ENCODE results near the gene DCTN3.
"Not testable (repeated sequence)": the region's sequence is repeated elsewhere in the genome, so short reads cannot be mapped to it uniquely, and the experiment has no call there.

The DCTN3 gene

DNA sequence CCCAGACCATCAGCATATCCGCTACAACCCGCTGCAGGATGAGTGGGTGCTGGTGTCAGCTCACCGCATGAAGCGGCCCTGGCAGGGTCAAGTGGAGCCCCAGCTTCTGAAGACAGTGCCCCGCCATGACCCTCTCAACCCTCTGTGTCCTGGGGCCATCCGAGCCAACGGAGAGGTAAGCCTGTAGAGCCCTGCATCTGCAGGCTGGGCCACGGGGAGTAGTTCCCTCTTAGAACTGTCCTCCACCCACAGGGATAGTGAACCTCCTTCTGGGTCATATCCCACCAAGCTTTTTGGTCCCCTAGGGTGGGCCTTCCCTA, 26.7 kb upstream of the DCTN3 start:
- DNase-seq (ENCODE audit: low read depth) = no peak

DNA sequence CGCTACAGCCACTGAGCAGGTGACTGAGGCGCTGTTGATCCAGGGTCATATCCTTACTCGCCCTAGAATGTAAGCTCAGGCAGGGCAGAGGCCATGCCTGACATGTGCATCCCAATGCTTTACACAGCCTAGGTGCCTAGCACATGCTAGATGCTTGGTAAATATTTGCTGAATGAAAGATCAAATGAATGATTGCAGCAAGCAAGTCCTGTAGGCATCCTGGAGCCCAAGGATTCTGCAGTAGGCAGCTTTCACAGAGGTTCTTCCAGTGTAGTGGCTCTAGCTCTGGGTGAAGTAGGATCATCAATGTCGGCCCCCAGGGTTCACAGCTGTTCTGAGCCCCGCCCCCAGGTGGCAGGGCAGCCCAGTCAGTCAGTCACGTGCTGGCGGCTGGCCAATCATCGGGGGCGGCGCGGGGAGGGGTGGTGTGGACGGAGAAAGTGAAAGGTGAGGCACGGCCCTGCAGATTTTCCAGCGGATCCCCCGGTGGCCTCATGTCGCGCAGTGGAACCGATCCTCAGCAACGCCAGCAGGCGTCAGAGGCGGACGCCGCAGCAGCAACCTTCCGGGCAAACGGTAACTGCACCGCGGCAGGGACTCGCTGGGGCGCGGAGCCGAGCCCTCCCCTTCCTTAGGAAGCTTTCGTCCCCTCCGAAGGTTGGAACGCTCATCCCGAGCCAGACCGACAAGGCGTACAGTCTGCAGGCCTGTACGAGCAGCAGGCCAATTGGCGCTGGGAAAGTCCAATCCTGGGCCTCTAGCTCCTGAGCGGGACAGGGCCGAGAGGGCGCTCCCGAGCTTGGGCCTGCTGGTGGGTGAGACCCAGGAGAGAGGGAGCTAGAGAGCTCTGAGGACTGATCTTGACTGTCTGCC, 26.2 kb upstream of the DCTN3 start, which contains the start of gene GALT:
Gene GALT, plus strand, starts transcription at position 465 of the 873 bp plus-strand sequence. Its CDS starts 30 bp downstream, at position 495.
- no peak for DNase-seq (ENCODE audit: low read depth)

DNA sequence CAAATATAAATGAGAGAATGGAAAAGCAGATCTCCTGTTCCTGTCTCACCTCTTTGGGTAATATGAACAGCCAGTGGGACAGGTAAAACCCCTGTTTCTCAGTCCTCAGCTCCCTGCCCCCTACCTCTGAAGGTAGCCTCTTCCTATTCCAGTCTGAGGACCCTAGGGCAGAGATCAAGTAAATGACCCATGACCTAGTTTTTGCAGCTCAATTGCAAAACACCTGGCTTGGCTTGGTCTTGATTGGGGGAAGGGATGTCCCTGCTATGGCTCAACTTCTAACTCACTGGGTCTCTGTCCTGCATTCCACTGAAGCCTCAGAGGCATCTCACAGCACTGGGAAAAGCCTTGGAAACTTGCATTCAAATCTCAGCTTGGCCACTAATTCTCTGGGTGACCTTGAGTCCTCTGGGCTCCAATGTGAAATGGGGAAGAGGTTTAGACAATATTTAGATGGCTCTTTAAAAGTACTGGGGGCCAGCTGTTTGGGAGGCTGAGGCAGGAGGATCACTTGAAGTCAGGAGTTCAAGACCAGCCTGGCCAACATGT, 24.5 kb upstream of the DCTN3 start:
- DNase-seq (ENCODE audit: low read depth) = no peak

DNA sequence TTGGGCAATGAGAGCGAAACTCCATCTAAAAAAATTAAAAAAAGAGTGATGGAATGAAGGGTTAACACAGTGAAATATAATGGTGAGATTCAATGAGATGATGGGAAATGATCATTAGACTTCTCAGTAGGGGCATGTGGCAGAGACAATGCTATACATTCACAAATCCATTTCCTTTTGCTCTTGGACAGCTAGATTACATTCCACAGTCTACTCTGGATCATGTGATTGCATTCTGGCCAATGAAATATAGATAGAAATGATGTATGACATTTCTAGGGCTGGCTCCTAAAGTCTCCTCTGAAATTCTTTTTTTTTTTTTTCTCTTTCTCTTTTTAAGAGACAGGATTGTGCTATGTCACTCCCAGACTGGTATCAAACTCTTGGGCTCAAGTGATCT, 22.4 kb upstream of the DCTN3 start:
- no peak for DNase-seq (ENCODE audit: low read depth)

DNA sequence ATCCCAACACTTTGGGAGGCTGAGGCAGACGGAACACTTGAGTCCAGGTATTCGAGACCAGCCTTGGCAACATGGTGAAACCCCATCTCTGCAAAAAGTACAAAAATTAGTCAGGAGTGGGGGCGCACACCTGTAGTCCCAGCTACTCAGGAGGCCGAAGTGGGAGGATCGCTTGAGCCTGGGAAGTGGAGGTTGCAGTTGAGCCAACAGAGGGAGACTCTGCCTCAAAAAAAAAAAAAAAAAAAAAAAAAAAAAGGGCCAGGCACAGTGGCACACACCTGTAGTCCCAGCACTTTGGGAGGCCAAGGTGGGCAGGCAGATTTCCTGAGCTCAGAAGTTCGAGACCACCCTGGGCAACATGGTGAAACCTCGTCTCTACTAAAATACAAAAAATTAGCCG, 19.0 kb upstream of the DCTN3 start:
- DNase-seq (ENCODE audit: low read depth) = not testable (repeated sequence)

DNA sequence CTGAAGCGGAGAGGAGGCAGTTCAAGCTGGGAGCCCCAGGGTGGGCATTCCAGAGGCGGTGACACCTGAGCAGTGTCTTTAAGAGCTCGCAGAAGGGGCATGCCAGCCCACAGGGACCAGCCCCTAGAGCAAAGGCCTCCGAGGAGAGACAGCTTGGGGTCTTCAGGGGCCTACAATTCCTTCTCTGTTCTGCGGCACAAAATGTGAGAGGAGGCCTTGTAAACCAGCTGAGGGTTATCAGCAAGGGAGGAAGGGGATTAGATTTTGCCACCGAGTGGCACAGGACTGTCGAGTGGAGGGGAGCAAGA, 17.8 kb upstream of the DCTN3 start:
- DNase-seq (ENCODE audit: low read depth) = no peak

DNA sequence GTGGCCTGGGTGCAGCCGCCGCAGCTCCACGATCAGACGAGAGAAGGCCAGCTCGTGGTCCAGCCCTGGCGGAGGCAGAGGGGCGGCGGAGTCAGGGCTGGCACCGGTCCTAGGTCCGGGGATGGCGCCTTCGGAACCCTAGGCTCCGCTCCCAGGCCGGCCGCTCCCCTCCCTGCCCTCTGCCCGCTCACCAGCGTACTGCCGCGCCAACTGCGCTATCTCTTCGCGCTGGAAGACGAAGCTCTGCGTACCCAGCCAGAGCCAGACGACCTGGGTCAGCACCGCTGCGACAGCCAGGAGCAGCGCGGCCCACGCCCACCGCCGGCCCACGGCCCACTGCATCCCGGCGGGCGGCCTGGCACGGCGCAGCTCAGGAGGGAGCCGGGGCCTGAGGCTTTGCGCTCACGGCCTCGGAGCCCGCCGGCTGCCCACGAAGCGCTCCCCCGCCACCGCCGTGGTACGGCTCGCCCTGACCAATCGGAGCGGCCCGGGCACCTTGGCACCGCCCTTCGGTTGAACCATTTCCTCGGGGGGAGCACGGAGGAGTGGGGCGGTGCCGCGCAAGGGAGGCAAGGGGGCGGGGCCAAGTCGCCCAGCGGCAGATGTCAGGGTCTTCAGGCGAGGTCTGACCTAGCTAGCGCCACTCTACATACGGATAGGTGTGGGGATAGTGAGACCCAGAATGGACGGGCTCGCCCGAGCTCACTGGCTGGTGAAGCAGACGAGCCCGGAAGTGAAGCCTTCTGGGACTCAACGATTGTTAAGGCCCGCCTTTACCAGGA, 17.3 kb upstream of the DCTN3 start, which contains the start of gene SIGMAR1:
Gene SIGMAR1, minus strand, starts transcription at position 432 of the 782 bp plus-strand sequence. Its CDS starts 90 bp downstream, at position 342.
- peak; percentile 86 for DNase-seq (ENCODE audit: low read depth)

DNA sequence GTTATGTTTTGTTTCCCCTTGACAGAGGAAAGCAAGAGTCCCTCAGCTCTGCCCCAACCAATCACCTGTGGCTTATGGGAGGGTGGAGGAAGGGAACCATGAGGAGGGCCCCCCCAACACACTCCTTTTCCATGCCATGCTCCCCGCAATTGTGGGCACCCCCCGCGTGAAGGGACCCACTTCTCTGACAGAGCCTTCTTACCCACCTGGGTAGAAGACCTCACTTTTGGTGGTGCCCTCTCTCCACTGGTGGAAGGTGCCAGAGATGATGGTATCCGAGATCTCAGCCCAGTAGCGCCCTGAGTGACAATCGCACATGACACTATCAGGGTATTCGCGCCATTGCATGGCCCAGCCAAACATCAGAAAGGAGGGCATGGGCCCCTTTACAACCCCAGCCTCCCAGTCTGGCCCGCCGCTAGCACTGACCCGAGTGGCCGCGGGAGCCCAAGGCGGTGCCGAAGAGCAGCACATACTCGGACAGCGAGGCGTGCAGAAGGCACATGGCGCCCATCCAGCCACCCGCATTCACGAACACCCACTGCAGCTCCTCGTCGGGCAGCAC, 16.6 kb upstream of the DCTN3 start:
- no peak for DNase-seq (ENCODE audit: low read depth)

DNA sequence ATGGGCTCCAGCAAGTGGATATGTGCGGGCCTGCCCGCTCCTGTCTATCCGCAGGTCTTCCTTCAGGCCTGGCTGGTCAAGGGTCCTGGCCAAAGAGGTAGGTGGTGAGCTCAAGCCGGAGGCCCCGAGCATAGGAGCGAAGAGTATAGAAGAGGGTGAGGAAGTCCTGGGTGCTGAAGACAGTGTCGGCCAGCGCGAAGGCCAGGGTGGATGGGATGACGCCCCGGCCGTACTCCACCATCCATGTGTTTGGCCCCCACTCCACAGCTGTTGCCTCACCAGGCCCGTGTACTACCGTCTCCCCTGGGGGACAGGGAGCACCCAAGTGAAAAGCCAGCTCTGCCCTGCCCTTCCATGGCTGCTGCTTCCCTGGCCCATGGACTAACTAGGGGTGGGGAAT, 15.3 kb upstream of the DCTN3 start:
- no peak for DNase-seq (ENCODE audit: low read depth)

DNA sequence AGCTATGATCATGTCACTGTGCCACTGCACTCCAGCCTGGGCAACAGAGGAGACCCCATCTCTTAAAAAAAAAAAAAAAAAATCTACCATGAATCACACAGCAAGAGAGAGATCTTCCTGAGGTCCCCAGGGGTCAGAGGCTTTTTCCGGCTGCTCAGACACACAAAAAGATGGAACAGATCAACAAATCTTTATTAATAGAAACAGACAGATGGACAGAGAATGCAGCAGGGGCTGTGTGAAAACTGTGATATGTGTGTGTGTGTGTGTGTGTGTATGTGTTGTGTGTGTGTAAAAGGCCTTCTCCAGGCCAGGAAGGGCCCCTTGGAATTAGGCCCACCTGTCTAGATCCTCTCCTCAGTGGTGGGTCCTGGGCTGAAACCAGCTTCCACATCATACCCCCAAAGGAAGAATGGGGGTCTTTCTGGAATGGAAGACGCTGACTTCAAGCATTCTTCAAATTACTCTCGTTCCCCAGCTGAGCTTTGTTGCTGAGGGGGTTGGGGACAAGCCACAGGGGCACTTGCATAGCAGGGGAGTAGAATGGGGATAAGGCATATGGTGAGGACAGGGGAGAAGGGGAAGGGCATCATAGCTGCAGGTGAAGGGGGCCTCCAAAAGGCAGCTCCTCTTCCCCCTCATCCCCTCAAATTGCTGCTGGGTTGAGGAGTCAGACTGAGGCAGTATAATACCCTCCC, 14.4 kb upstream of the DCTN3 start:
- DNase-seq (ENCODE audit: low read depth) = no peak

DNA sequence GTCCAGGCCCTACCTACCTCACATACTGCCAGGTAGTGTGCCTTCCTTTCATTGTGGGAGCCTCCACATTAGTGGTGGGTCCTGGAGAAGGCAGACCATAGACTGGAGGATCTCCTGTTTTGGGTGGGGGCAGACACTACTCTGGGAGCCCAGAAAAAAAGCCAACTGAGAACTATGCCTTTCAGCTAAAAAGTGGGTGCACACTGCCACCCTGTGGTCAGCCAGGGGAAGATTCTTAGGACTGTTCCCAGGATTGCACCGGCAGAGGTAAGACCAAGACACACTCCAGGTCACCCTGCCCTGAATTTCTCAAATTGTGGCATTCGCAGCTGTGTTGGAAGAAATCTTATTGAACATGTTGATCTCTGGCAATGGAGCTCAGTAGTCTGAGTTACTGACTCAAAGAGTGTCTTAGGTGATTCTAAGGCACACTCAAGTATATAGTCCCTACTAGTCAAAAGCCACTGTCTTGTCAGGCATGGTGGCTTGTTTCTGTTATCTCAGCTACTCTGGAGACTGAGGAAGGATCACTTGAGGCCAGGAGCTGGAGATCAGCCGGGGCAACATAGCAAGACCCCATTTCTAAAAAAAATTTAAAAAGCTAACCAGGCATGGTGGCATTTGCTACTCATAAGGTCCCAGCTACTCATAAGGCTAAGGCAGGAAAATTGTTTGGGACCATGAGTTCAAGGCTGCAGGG, 13.7 kb upstream of the DCTN3 start:
- DNase-seq (ENCODE audit: low read depth) = no peak

DNA sequence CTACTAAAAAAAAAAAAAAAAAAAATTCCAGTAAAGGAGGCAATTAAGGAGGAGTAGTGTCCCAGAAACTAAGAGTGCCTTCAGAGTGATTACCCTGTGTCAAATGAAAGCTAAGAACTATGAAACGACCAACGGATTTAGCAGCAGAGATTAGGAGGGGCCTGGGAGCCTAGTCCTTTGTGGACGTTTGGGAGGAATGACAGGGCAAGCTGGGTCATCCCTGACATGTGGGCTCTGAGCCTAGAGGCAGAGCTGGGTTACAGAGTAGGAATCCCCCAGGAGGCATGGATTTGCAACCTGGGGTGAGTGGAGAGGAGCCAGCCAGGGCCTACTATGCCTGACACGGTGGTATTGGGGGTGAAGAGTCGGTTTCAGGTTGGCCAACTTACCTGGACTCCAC, 12.9 kb upstream of the DCTN3 start:
- DNase-seq (ENCODE audit: low read depth) = no peak

DNA sequence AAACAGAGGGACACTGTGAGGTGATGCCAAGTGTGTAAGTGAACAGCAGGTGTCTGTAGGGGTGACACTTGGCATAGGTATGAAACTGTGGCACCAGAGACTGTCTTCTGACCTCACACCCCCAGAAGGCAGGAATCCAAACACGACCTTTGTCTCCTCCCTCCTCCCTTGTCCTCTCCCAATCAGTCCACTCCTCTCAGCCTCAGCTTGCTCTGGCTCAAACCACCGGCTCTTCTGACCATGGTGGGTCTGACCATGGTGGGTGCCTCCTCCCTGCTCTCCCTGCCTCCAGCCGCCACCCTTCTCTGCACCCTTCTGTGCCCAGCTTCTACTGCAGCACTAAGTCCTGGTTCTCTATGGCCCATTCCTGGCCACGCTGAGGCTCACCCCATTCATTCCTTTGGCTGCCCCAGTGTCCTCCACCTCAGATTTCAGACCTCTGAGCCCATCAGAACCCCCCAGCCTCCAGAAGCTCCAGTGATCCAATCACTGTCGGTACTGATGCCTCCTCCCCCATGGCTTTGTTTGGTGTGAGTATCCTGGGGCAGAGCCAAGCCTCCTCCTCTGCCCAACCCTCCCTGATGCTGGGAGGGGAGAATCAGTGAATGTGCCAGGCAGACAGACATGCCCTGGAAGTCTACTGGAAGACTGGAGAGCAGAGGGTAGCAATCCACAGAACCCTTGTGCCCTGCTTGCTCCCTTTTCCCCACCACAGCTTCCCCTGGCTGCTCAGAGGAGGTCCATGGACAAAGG, 10.3 kb upstream of the DCTN3 start:
- no peak for DNase-seq (ENCODE audit: low read depth)

DNA sequence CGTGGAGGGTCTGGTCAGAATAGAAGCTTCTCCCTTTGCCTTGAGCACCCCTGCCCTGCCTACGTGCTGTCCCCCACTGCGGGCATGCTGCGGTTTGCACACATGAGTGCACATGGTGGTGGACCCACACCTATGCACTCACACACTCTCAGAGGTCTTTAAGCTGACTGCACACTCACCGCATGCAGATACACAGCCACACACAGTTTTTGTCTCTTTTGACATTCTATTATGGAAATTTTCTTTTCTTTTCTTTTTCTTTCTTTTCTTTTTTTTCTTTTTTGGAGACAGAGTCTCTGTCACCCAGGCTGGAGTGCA, 9.2 kb upstream of the DCTN3 start:
- no peak for DNase-seq (ENCODE audit: low read depth)

DNA sequence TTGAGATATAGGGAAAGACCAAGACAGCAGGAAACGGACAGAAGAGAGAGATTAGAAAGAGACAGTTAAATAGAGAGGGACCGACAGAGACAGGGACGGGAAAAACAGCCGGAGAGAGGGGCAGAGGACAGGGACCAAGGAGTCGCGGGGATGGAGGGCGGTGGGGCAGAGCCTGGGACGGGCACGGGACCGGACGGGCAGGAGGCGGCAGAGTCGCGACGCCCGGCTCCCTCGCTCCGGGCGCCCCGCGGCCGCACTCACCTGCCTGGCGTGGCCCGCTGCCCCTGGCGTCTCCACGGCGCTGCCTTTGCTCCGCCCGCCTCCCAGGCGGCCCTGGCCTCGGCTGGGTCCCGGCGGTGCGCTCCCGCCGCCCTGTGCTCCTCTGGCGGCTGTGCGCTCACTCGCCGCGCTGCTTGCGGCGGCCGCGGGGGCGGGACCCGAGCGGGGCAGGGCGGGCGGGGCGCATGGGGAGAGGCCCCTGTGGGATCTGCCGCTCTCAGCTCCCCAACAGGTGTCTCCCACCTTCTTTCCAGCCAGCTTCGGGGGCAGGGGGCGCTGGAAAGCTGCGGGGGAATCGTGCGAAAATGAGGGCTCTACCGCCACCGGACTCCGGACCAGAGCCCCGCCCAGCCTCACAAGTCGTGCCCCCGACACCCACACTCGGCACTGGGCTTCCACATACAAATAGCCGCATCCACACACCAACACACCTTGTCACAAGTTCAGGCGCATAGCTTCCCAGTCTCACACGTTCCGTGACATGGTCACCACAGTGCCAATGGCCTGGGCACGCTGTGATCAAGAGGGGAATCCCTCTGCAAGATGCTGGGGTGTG, 8.6 kb upstream of the DCTN3 start, which contains the start of gene ARID3C:
Gene ARID3C, minus strand, starts transcription at position 411 of the 835 bp plus-strand sequence. CDS start 1,052 bp downstream, outside the sequence.
- DNase-seq (ENCODE audit: low read depth) = no peak

DNA sequence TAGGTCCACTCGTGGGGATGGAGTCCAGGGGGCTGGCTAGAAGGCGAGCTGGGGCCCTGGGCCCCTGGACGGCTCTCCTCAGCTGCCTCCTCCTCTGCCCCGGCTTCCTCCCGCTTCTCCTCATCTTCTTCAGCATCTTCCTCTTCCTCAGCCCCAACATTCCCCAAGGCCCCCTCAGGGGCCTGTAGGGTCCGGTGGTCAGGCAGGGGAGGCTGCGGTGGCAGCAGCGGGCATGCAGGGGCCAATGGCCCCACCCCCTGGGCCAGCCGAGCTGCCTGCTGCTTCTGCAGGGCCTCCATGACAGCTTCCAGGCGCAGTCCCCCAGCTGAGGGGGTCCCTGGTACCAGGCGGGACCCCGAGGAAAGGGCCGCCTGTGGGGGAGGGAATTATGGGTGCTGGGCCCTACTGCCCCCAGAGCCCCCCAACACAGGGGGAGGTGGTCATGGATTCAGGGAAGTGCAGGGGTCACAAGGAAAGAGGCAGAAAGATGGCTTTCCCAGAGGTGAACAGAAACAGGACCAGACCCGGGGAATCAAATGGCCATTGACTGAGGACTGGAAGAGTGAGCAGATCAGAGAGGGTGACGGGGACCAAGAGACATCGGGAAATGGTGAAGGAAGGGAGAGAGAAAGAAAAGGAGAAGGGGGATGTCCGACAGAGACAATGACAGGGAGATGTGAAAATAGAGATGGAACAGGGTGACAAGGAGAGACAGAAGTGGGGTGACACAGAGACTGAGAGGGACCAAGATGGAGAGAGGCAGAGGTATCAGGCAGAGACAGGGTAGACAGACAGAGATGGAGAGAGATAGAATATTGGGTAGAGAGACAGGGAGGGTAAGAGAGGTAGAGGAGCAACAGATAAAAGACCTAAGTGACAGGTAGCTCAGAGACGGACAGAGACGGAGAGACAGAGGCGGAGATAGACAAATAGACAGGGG, 7.7 kb upstream of the DCTN3 start:
- DNase-seq (ENCODE audit: low read depth) = no peak

DNA sequence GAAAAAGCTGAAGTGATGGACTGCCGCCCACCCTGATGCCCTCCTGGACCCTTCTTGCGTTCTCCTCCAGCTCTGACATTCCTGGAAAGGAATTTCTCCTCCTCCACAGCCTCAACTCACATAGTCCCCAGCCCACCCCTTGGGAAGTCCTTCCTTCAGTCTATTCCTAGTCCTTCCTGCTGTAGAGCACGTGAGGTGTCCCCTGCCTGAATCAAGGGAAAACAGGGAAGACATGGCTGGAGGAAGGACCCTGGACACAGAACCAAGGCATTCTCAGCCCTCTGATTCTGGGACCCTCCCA, 4.8 kb upstream of the DCTN3 start:
- DNase-seq (ENCODE audit: low read depth) = no peak

DNA sequence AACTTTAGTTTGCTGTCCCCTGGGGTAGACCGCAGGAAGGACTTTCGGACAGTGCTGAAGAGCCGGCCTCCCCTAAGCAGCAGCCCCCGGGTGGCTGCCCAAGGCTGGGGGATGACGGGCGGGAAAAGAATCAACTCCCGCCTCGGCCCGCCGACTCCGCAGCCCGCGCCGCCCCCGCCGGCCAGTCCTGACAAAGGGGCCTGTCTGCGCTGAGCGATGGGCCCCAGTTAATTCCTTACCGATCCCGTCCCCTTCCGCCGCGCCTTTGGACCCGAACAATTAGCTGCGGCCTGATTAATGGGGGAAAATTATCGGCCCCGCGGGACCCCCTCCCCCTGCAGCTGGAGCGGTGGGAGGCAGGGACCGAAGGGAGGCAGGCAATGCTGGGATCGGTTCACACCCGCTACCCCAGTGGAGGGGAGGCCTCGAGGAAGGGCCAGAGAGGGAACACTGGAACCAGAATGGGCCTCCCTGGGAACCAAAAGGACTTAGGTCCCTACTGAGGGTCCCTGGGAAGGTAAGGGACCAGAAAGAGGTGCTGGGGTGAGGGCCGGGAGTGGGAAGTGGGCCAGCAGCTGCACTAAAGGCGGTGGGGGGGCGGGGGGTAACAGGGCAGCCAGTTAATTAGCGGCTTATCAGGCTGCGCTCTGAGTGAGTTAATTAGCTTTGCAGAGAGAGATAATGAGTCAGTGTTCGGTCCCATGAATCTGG, 4.3 kb upstream of the DCTN3 start:
- DNase-seq (ENCODE audit: low read depth) = no peak
